SK-N-SH (cell line): ENCODE results near the gene KLF13. TPM values are rescaled to one million over a fixed set of nuclear protein-coding genes. Genes with fewer than 3 reads are reported as not detected.

Experiments used
- CTCF ChIA-PET: fragments of 300-600, 350-600 bp; formaldehyde crosslinking; extraction: SDS; loops from one replicate; lab custom pipeline; 2021; lab: Yijun Ruan, JAX
- POLR2A ChIA-PET: fragments of 350-600 bp; sonication (Branson Sonifier 250); formaldehyde crosslinking; extraction: SDS; loops from one replicate; lab custom pipeline; 2020; ENCODE audit warnings: antibody characterized with exemption, inconsistent platforms; lab: Yijun Ruan, JAX
- DNase-seq: peaks from one replicate; pipeline ENCODE4 v3.0.0; 2012
- H2AFZ ChIP-seq: fragments of 200-600 bp; sonication (generic); 2 replicates; pipeline ENCODE4 v1.8.1; 2016; ENCODE audit warnings: antibody characterized with exemption, mild to moderate bottlenecking, low read depth
- H3F3A ChIP-seq: fragments of 200-600 bp; sonication (generic); replicated peaks from 2 replicates; pipeline ENCODE3; 2016; ENCODE audit warnings: antibody characterized with exemption, mild to moderate bottlenecking; ENCODE audit not compliant: insufficient read depth
- H3K27ac ChIP-seq, 2 experiments: fragments of 200-500 bp in 1 of 2; fragments of 200-600 bp in 1 of 2; sonication (Bioruptor generic) in 1 of 2; sonication (generic), shearing (Covaris generic) in 1 of 2; 2 replicates each; pipeline versions ENCODE4 v1.5.1 to v1.6.1; 2014 to 2016; ENCODE audit warnings: low read depth in 2 of 2, inconsistent platforms in 1 of 2, low read length in 1 of 2, mild to moderate bottlenecking in 1 of 2, mixed read lengths in 1 of 2
- H3K27me3 ChIP-seq: fragments of 200-600 bp; sonication (generic), shearing (Covaris generic); 2 replicates; pipeline ENCODE4 v1.6.1; 2016; ENCODE audit warnings: mixed run types; ENCODE audit not compliant: insufficient read depth
- H3K36me3 ChIP-seq, 2 experiments: fragments of 200-500 bp in 1 of 2; fragments of 200-600 bp in 1 of 2; sonication (Bioruptor generic) in 1 of 2; sonication (generic) in 1 of 2; replicated peaks in 1 of 2; 2 replicates each; pipeline versions ENCODE3 to v1.5.1; 2014 to 2016; ENCODE audit warnings: low read length in 1 of 2, mild to moderate bottlenecking in 1 of 2; ENCODE audit not compliant: insufficient read depth in 2 of 2, control insufficient read depth in 1 of 2
- H3K4me1 ChIP-seq, 2 experiments: fragments of 200-500 bp in 1 of 2; fragments of 200-600 bp in 1 of 2; sonication (Bioruptor generic) in 1 of 2; sonication (generic), shearing (Covaris generic) in 1 of 2; 2 replicates each; pipeline versions ENCODE4 v1.5.1 to v1.6.1; 2014 to 2016; ENCODE audit warnings: low read depth in 1 of 2, low read length in 1 of 2, mixed run types in 1 of 2; ENCODE audit not compliant: insufficient read depth in 2 of 2, control insufficient read depth in 1 of 2
- H3K4me2 ChIP-seq: fragments of 200-600 bp; sonication (generic), shearing (Covaris generic); 2 replicates; pipeline ENCODE4 v1.6.1; 2017; ENCODE audit warnings: mixed run types
- H3K4me3 ChIP-seq, 2 experiments: fragments of 200-500 bp in 1 of 2; fragments of 200-600 bp in 1 of 2; sonication (Bioruptor generic) in 1 of 2; sonication (generic), shearing (Covaris generic) in 1 of 2; 2 replicates each; pipeline versions ENCODE4 v1.5.1 to v1.8.1; 2014 to 2016; ENCODE audit warnings: low read depth in 2 of 2, inconsistent platforms in 1 of 2, low read length in 1 of 2, mild to moderate bottlenecking in 1 of 2, mixed read lengths in 1 of 2, moderate library complexity in 1 of 2
- H3K79me2 ChIP-seq: fragments of 200-600 bp; sonication (generic); 2 replicates; pipeline ENCODE4 v1.8.1; 2017; ENCODE audit warnings: mild to moderate bottlenecking; ENCODE audit not compliant: insufficient read depth
- H3K9ac ChIP-seq: fragments of 200-600 bp; sonication (generic); 2 replicates; pipeline ENCODE4 v1.6.1; 2017; ENCODE audit warnings: mixed run types
- H3K9me2 ChIP-seq: fragments of 200-600 bp; sonication (generic); 2 replicates; pipeline ENCODE4 v1.6.1; 2017; ENCODE audit warnings: mixed run types
- H3K9me3 ChIP-seq: fragments of 200-600 bp; sonication (generic); 2 replicates; pipeline ENCODE4 v1.6.1; 2017; ENCODE audit warnings: mixed run types, mild to moderate bottlenecking, moderate library complexity
- H4K20me1 ChIP-seq: fragments of 200-600 bp; sonication (generic); 2 replicates; pipeline ENCODE4 v1.6.1; 2017; ENCODE audit warnings: mild to moderate bottlenecking, mixed run types; ENCODE audit not compliant: insufficient read depth
- CHD2 ChIP-seq: fragments of 150-350 bp; IDR thresholded peaks from 2 replicates; pipeline ENCODE4 v1.6.1; 2018; ENCODE audit warnings: low read length; ENCODE audit not compliant: partially characterized antibody
- EP300 ChIP-seq, 2 experiments: IDR thresholded peaks; 2 replicates each; pipeline versions ENCODE4 v1.4.0 to v1.6.1; 2012; ENCODE audit warnings: borderline replicate concordance in 1 of 2, low read depth in 1 of 2, low read length in 1 of 2
- EZH2phosphoT487 ChIP-seq: fragments of 200-600 bp; sonication (generic); IDR thresholded peaks from 2 replicates; pipeline ENCODE4 v1.6.1; 2017; ENCODE audit warnings: low read depth, mixed run types, mild to moderate bottlenecking, antibody characterized with exemption, moderate library complexity, borderline replicate concordance
- FOSL2 ChIP-seq: IDR thresholded peaks from 2 replicates; pipeline ENCODE4 v1.4.0; 2012; ENCODE audit warnings: low read depth, mild to moderate bottlenecking, moderate library complexity, borderline replicate concordance
- FOXM1 ChIP-seq: IDR thresholded peaks from 2 replicates; pipeline ENCODE4 v1.4.0; 2012; ENCODE audit warnings: low read depth, mild to moderate bottlenecking
- IRF3 ChIP-seq: fragments of 150-350 bp; IDR thresholded peaks from 2 replicates; pipeline ENCODE4 v1.6.1; 2016; ENCODE audit warnings: mild to moderate bottlenecking, low read depth, low read length
- JUND ChIP-seq: IDR thresholded peaks from 2 replicates; pipeline ENCODE4 v1.4.0; 2012
- MEF2A ChIP-seq: IDR thresholded peaks from 2 replicates; pipeline ENCODE4 v1.4.0; 2012; ENCODE audit warnings: low read depth, borderline replicate concordance
- RFX5 ChIP-seq: IDR thresholded peaks from 2 replicates; pipeline ENCODE4 v1.6.1; 2012; ENCODE audit warnings: mild to moderate bottlenecking, improper control_type of control experiment, low read length
- ZBTB33 ChIP-seq: IDR thresholded peaks from 2 replicates; pipeline ENCODE4 v1.4.0; 2012; ENCODE audit warnings: low read depth, borderline replicate concordance
- WGBS: methylation state at CpG from one replicate; pipeline ENCODE4 v1.1.6; 2017; ENCODE audit warnings: low lambda C conversion rate; 5-methylcytosine and 5-hydroxymethylcytosine counted together
- polyA plus RNA-seq, 3 experiments: library from polyadenylated mRNA; depleted of rRNA; stranded (reverse); fragments of >200 nt; gene quantifications; 2 replicates each; pipeline ENCODE4 v1.2.3, GENCODE V29; 2012

The KLF13 gene
- polyA plus RNA-seq, 1 of the 3 experiments (the other 2 are of a cell fraction): 7.1 TPM

GRCh38 chr15:31382713-31383045 lies 56.0 kb downstream of the KLF13 start (continued):
- TF ChIP-seq ZBTB33 (no peak), EZH2phosphoT487 (no peak), MEF2A (no peak), CHD2 (no peak), FOXM1 (no peak), JUND (no peak)

GRCh38 chr15:31383139-31383538 lies 56.5 kb downstream of the KLF13 start:
- H3K4me1 ChIP-seq: peaks cover 0 to 27% of the 10 kb centered on the region in 2 experiments; a peak in 2 of 4 replicates
- no peak overlapping the region for H2AFZ ChIP-seq
- no peaks in the 10 kb centered on the region for H3K27me3 ChIP-seq
- POLR2A ChIA-PET: no interaction called here
- DNase-seq: no peak
- H3K9me2 ChIP-seq: no peaks in the 10 kb centered on the region
- H3K4me2 ChIP-seq: no peak overlapping the region
- CTCF ChIA-PET: interaction anchor here (1.3 to 1.6 kb wide), 2 partner anchors 11 to 52 kb away, joined by 3 read pairs; no protein-coding TSS in a partner anchor
- no peaks in the 10 kb centered on the region for H3K79me2 ChIP-seq
- no peaks in the 10 kb centered on the region for H4K20me1 ChIP-seq
- no peak overlapping the region for H3K27ac ChIP-seq
- H3K9ac ChIP-seq: no peak overlapping the region
- H3K4me3 ChIP-seq: no peak overlapping the region
- H3K9me3 ChIP-seq: no peaks in the 10 kb centered on the region
- TF ChIP-seq FOSL2: no peak
- TF ChIP-seq ZBTB33: no peak
- no peak for TF ChIP-seq EP300 (IDR thresholded peaks at IDR 0.05; ENCODE audit: borderline replicate concordance in 1 of 2, low read depth in 1 of 2, low read length in 1 of 2)
- no peak for TF ChIP-seq IRF3
- TF ChIP-seq RFX5: no peak
- 90% methylated on average over 6 of the region's 6 CpGs for WGBS
- no peaks in the 10 kb centered on the region for H3K36me3 ChIP-seq
- H3F3A ChIP-seq: no peaks in the 10 kb centered on the region
